HEK293T (cell line): Measurements from ENCODE around the gene CBR4.

Source experiments
- CTCF ChIA-PET: fragments of 350-600 bp; formaldehyde crosslinking; extraction: SDS; loops from one replicate; lab custom pipeline; 2021; ENCODE audit warnings: antibody characterized with exemption, inconsistent platforms; lab: Yijun Ruan, JAX
- POLR2A ChIA-PET: fragments of 350-600 bp; formaldehyde crosslinking; extraction: SDS; loops from one replicate; lab custom pipeline; 2020; ENCODE audit warnings: antibody characterized with exemption, inconsistent platforms; lab: Yijun Ruan, JAX
- DNase-seq: peaks from one replicate; pipeline ENCODE4 v3.0.0; 2012; ENCODE audit warnings: mixed read lengths; ENCODE audit errors: extremely low spot score
- ARNT ChIP-seq: fragments of 450-650 bp; IDR thresholded peaks from 2 replicates; pipeline ENCODE4 v1.6.1; 2017; ENCODE audit warnings: mild to moderate bottlenecking
- BHLHE40 ChIP-seq: fragments of 450-650 bp; IDR thresholded peaks from 2 replicates; pipeline ENCODE4 v1.6.1; 2016; ENCODE audit warnings: mild to moderate bottlenecking, moderate library complexity, borderline replicate concordance
- CTBP1 ChIP-seq: fragments of 450-650 bp; IDR thresholded peaks from 2 replicates; pipeline ENCODE4 v1.6.1; 2016; ENCODE audit warnings: borderline replicate concordance
- ELF4 ChIP-seq: fragments of 450-650 bp; IDR thresholded peaks from 2 replicates; pipeline ENCODE4 v1.6.1; 2017; ENCODE audit warnings: antibody characterized with exemption
- FOXA1 ChIP-seq: fragments of 450-650 bp; IDR thresholded peaks from 2 replicates; pipeline ENCODE4 v1.6.1; 2016; ENCODE audit warnings: mild to moderate bottlenecking
- FOXK2 ChIP-seq: fragments of 450-650 bp; IDR thresholded peaks from 2 replicates; pipeline ENCODE4 v1.6.1; 2016; ENCODE audit warnings: mild to moderate bottlenecking
- FOXM1 ChIP-seq: fragments of 450-650 bp; IDR thresholded peaks from 2 replicates; pipeline ENCODE4 v1.6.1; 2017; ENCODE audit warnings: mild to moderate bottlenecking, borderline replicate concordance
- HDGF ChIP-seq: fragments of 450-650 bp; IDR thresholded peaks from 2 replicates; pipeline ENCODE4 v1.6.1; 2017; ENCODE audit warnings: antibody characterized with exemption, borderline replicate concordance
- L3MBTL2 ChIP-seq: fragments of 450-650 bp; conservative IDR thresholded peaks from 2 replicates; pipeline ENCODE4 v1.6.1; 2016; ENCODE audit warnings: mild to moderate bottlenecking
- LEF1 ChIP-seq: fragments of 450-650 bp; IDR thresholded peaks from 2 replicates; pipeline ENCODE4 v1.6.1; 2017; ENCODE audit warnings: mild to moderate bottlenecking, borderline replicate concordance
- NFRKB ChIP-seq: fragments of 450-650 bp; IDR thresholded peaks from 2 replicates; pipeline ENCODE4 v1.6.1; 2016; ENCODE audit warnings: mild to moderate bottlenecking, moderate library complexity
- PKNOX1 ChIP-seq: fragments of 450-650 bp; IDR thresholded peaks from 2 replicates; pipeline ENCODE4 v1.6.1; 2016
- SP1 ChIP-seq: fragments of 450-650 bp; IDR thresholded peaks from 2 replicates; pipeline ENCODE4 v1.6.1; 2017
- SUZ12 ChIP-seq: fragments of 450-650 bp; IDR thresholded peaks from 2 replicates; pipeline ENCODE4 v1.6.1; 2016; ENCODE audit warnings: mild to moderate bottlenecking
- TARDBP ChIP-seq: fragments of 450-650 bp; IDR thresholded peaks from 2 replicates; pipeline ENCODE4 v1.6.1; 2016
- ZNF384 ChIP-seq: fragments of 450-650 bp; IDR thresholded peaks from 2 replicates; pipeline ENCODE4 v1.6.1; 2016

CBR4 gene

GRCh38 chr4:169029947-169030346, 19.9 kb upstream of the CBR4 start:
- no peak for DNase-seq
- ChIA-PET CTCF (interaction anchor here (0.6 to 1.4 kb wide), 2 partner anchors 20 to 257 kb away, joined by 3 to 5 read pairs; partner anchors contain the start of gene CBR4), POLR2A (interaction anchor here (1.1 kb wide), 1 partner anchor 20 kb away, joined by 10 read pairs; the partner anchor contains the start of gene CBR4)
- no peak for TF ChIP-seq TARDBP
- TF ChIP-seq FOXA1 = no peak
- TF ChIP-seq SUZ12 = no peak
- TF ChIP-seq LEF1 = no peak
- TF ChIP-seq FOXM1 = no peak
- TF ChIP-seq HDGF = no peak
- TF ChIP-seq ELF4 = no peak

- DNase-seq = no peak
- ChIA-PET CTCF (interaction anchor here (1.2 kb wide), 1 partner anchor 18 kb away, joined by 3 read pairs; no protein-coding TSS in a partner anchor), POLR2A (no interaction called here)
- TF ChIP-seq SP1 = no peak
- no peak for TF ChIP-seq HDGF
- no peak for TF ChIP-seq PKNOX1
- TF ChIP-seq BHLHE40 = no peak
- no peak for TF ChIP-seq NFRKB
- TF ChIP-seq FOXK2 = no peak
- TF ChIP-seq L3MBTL2 = no peak
- no peak for TF ChIP-seq LEF1
- TF ChIP-seq FOXA1 = no peak
- no peak for TF ChIP-seq CTBP1
- TF ChIP-seq FOXM1 = no peak
- TF ChIP-seq ZNF384 = no peak
- TF ChIP-seq ARNT = no peak
- no peak for TF ChIP-seq TARDBP
- TF ChIP-seq ELF4 = no peak
Observed at GRCh38 chr4:169027663-169028062, 17.6 kb upstream of the CBR4 start.

GRCh38 chr4:169025184-169025583, 15.1 kb upstream of the CBR4 start:
- TF ChIP-seq BHLHE40 (no peak), FOXA1 (no peak), SP1 (no peak), ARNT (no peak), FOXM1 (no peak), SUZ12 (no peak), TARDBP (no peak), ELF4 (no peak), LEF1 (no peak), NFRKB (no peak), HDGF (no peak), ZNF384 (no peak)
- POLR2A ChIA-PET = interaction anchor here (0.9 to 2.4 kb wide), 4 partner anchors 9 to 245 kb away, joined by 3 to 16 read pairs (median 4); partner anchors contain the start of gene CBR4
- CTCF ChIA-PET = interaction anchor here (0.6 to 2.5 kb wide), 10 partner anchors 9 to 460 kb away, joined by 3 to 10 read pairs (median 4); partner anchors contain the start of gene CBR4
- DNase-seq = no peak

- TF ChIP-seq NFRKB (no peak), FOXM1 (no peak), TARDBP (no peak), ZNF384 (no peak), FOXA1 (no peak), CTBP1 (no peak), HDGF (no peak), BHLHE40 (no peak), SUZ12 (no peak), L3MBTL2 (no peak), ELF4 (no peak), FOXK2 (no peak), ARNT (no peak)
- ChIA-PET POLR2A (interaction anchor here (1.1 to 2.4 kb wide), 3 partner anchors 12 to 245 kb away, joined by 3 to 16 read pairs (median 4); partner anchors contain the start of gene CBR4), CTCF (interaction anchor here (0.6 to 2.5 kb wide), 7 partner anchors 9 to 461 kb away, joined by 3 to 10 read pairs (median 4); partner anchors contain the start of gene CBR4)
- DNase-seq = peak; percentile 36
Observed at GRCh38 chr4:169024762-169025161, 14.7 kb upstream of the CBR4 start.

- ChIA-PET CTCF (interaction anchor here (0.6 kb wide), 1 partner anchor 207 kb away, joined by 4 read pairs; no protein-coding TSS in a partner anchor), POLR2A (interaction anchor here (3.2 kb wide), 1 partner anchor 9 kb away, joined by 15 read pairs; the partner anchor contains the start of gene CBR4)
- TF ChIP-seq TARDBP (no peak), ZNF384 (no peak), FOXM1 (no peak), ARNT (no peak), LEF1 (no peak), L3MBTL2 (no peak), FOXA1 (no peak), PKNOX1 (no peak), CTBP1 (no peak), FOXK2 (no peak), ELF4 (no peak), BHLHE40 (no peak), HDGF (no peak), NFRKB (no peak), SP1 (no peak), SUZ12 (no peak)
- DNase-seq = no peak
Observed at GRCh38 chr4:169018406-169018805, 8.4 kb upstream of the CBR4 start.

- ChIA-PET CTCF (interaction anchor here (0.6 kb wide), 1 partner anchor 206 kb away, joined by 4 read pairs; no protein-coding TSS in a partner anchor), POLR2A (interaction anchor here (3.2 kb wide), 1 partner anchor 8 kb away, joined by 15 read pairs; the partner anchor contains the start of gene CBR4)
- no peak for DNase-seq
- no peak for TF ChIP-seq BHLHE40
- TF ChIP-seq FOXM1 = no peak
- no peak for TF ChIP-seq HDGF
- TF ChIP-seq FOXA1 = no peak
- TF ChIP-seq PKNOX1 = no peak
- no peak for TF ChIP-seq LEF1
Observed at GRCh38 chr4:169017971-169018370, 7.9 kb upstream of the CBR4 start.
